Measurements from ENCODE around the gene OSMR.

DNA sequence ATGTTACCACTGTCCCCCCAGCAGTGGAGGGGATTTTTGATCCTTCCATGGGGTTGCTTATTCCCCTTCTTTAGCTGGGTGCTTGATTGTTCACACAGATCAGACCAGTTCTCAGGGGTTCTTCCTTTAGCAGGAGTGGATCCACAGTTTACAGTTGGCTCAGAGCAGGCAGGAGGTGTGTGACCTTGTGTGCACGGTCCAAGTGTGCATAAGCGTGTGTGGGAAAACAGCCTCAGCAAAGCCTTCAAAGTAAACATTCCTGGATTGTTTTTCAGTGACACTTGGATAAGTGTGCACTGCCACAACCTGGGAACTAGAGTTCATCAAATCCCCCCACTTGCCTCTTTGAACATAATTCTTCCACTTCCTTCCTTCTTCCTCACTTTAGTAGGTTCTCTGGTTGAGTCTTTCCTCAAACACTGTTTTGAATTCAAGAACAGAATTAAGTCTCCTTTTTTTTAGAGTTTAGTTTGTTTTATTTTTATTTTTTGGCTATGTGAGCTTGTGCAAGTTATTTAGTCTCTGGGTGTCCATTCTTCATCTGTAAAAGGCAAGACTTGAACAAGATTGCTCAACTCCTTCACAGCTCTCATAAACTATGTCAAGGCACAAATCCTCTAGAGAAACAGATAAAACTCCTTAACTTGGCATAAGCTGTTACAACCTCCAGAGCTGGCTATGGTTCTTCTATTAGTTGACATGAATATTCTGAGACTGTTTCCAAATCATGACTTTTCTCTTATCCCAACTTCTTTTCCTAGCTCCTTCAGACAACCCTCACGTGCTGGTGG is 78.0 kb downstream of the OSMR start:
- TF ChIP-seq, protein P1, sequence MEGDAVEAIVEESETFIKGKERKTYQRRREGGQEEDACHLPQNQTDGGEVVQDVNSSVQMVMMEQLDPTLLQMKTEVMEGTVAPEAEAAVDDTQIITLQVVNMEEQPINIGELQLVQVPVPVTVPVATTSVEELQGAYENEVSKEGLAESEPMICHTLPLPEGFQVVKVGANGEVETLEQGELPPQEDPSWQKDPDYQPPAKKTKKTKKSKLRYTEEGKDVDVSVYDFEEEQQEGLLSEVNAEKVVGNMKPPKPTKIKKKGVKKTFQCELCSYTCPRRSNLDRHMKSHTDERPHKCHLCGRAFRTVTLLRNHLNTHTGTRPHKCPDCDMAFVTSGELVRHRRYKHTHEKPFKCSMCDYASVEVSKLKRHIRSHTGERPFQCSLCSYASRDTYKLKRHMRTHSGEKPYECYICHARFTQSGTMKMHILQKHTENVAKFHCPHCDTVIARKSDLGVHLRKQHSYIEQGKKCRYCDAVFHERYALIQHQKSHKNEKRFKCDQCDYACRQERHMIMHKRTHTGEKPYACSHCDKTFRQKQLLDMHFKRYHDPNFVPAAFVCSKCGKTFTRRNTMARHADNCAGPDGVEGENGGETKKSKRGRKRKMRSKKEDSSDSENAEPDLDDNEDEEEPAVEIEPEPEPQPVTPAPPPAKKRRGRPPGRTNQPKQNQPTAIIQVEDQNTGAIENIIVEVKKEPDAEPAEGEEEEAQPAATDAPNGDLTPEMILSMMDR (IDR thresholded peaks at IDR 0.05) = no peak
- no peak for TF ChIP-seq POLR2A (IDR thresholded peaks at IDR 0.05)

Data from esophagus squamous epithelium (tissue), 4 donors.